OCI-LY3 (cell line): ENCODE results near the gene PPP1R14B.

Source experiments
- CTCF ChIP-seq: fragments of 200-600, 300-600 bp; sonication (generic); IDR thresholded peaks from 2 replicates; pipeline ENCODE4 v1.5.1; 2014; ENCODE audit warnings: antibody characterized with exemption, low read length, low read depth
- EZH2phosphoT487 ChIP-seq: fragments of 200-600 bp; shearing (Covaris generic); IDR thresholded peaks from 2 replicates; pipeline ENCODE4 v1.6.1; 2018; ENCODE audit warnings: antibody characterized with exemption, mixed run types, low read depth

- no peak for TF ChIP-seq CTCF
- TF ChIP-seq EZH2phosphoT487 = no peak
These were observed 38.5 kb upstream of the PPP1R14B start, which contains the start of gene GPR137 for GRCh38 chr11:64284962-64285884.
